Measurements from ENCODE around the gene STARD6.
A peak's percentile ranks its signal among the peaks of the same experiment; 100 is the strongest.
"Not testable (repeated sequence)": the region's sequence is repeated elsewhere in the genome, so short reads cannot be mapped to it uniquely, and the experiment has no call there.

The STARD6 gene

GRCh38 chr18:54357660-54358494 lies at the start of gene STARD6, which contains the start of gene C18orf54:
Gene STARD6 (minus strand): TSS chr18:54357858. CDS start chr18:54354573, 3,285 bp downstream.
Gene C18orf54 (plus strand): TSS chr18:54357906. CDS start chr18:54360573, 2,667 bp downstream.
- peak; percentile 51 for DNase-seq

GRCh38 chr18:54405290-54405689 lies 47.6 kb upstream of the STARD6 start:
- DNase-seq, result no peak

- no peak for DNase-seq
These were observed 39.1 kb upstream of the STARD6 start for GRCh38 chr18:54396760-54397159.

GRCh38 chr18:54393648-54394294 lies 36.1 kb upstream of the STARD6 start:
- DNase-seq, result no peak

- DNase-seq, result peak; percentile 66
These were observed 34.9 kb upstream of the STARD6 start for GRCh38 chr18:54392543-54393023.

GRCh38 chr18:54390838-54391237 lies 33.2 kb upstream of the STARD6 start:
- DNase-seq, result no peak

GRCh38 chr18:54389143-54389505 lies 31.5 kb upstream of the STARD6 start:
- DNase-seq, result no peak

- peak; percentile 76 for DNase-seq
These were observed 30.8 kb upstream of the STARD6 start for GRCh38 chr18:54388203-54389142.

- DNase-seq, result no peak
These were observed 30.0 kb upstream of the STARD6 start for GRCh38 chr18:54387631-54388030.

GRCh38 chr18:54386800-54387495 lies 29.3 kb upstream of the STARD6 start:
- not testable (repeated sequence) for DNase-seq

GRCh38 chr18:54386043-54386442 lies 28.4 kb upstream of the STARD6 start:
- DNase-seq, result no peak

GRCh38 chr18:54382733-54383252 lies 25.1 kb upstream of the STARD6 start:
- DNase-seq, result no peak

- no peak for DNase-seq
These were observed 24.4 kb upstream of the STARD6 start for GRCh38 chr18:54382076-54382475.

GRCh38 chr18:54381640-54382039 lies 24.0 kb upstream of the STARD6 start:
- DNase-seq, result no peak

- no peak for DNase-seq
These were observed 20.4 kb upstream of the STARD6 start for GRCh38 chr18:54378057-54378456.

GRCh38 chr18:54360406-54360805 lies 2.7 kb upstream of the STARD6 start:
- DNase-seq, result no peak

GRCh38 chr18:54359233-54359632 lies 1.6 kb upstream of the STARD6 start:
- no peak for DNase-seq

GRCh38 chr18:54358495-54359040 lies 910 bp upstream of the STARD6 start:
- DNase-seq, result no peak

GRCh38 chr18:54357082-54357659 lies 487 bp downstream of the STARD6 start:
- peak; percentile 23 for DNase-seq

- DNase-seq, result no peak
These were observed 6.5 kb downstream of the STARD6 start for GRCh38 chr18:54351186-54351585.

GRCh38 chr18:54338230-54338629 lies 19.4 kb downstream of the STARD6 start:
- no peak for DNase-seq
